OCI-LY7 (cell line): ENCODE data around the gene KLHL11. TPM values are rescaled to one million over a fixed set of nuclear protein-coding genes. Genes with fewer than 3 reads are reported as not detected.

ENCODE experiments used
- BruUV-seq: library from RNA; stranded (reverse); fragments of 400-500 nt; replicated peaks from 2 replicates; lab custom pipeline; 2021; lab: Mats Ljungman, UMichigan
- CTCF ChIA-PET: fragments of 300-600 bp; sonication (Branson Sonifier 250); formaldehyde crosslinking; loops from one replicate; lab custom pipeline; 2022; ENCODE audit warnings: antibody characterized with exemption; ENCODE audit not compliant: unreplicated experiment; lab: Charles Lee
- POLR2A ChIA-PET: fragments of 300-600 bp; sonication (Branson Sonifier 250); formaldehyde crosslinking; loops from one replicate; lab custom pipeline; 2022; ENCODE audit warnings: antibody characterized with exemption; lab: Charles Lee
- DNase-seq: peaks from one replicate; pipeline ENCODE4 v3.0.0-alpha.2; 2015; ENCODE audit warnings: low spot score
- H2AFZ ChIP-seq: fragments of 200-600 bp; sonication (generic), shearing (Covaris generic); 2 replicates; pipeline ENCODE4 v1.6.1; 2014; ENCODE audit warnings: mild to moderate bottlenecking, antibody characterized with exemption, low read length, moderate library complexity
- H3K27ac ChIP-seq: fragments of 200-600 bp; sonication (generic); 2 replicates; pipeline ENCODE4 v1.5.1; 2014; ENCODE audit warnings: mixed run types, low read depth, mild to moderate bottlenecking, moderate library complexity, low read length, inconsistent platforms; ENCODE audit not compliant: poor library complexity, severe bottlenecking
- H3K36me3 ChIP-seq: fragments of 200-600 bp; sonication (generic); 2 replicates; pipeline ENCODE4 v1.6.1; 2014; ENCODE audit warnings: mild to moderate bottlenecking, antibody characterized with exemption, low read length, moderate library complexity, mixed read lengths; ENCODE audit not compliant: insufficient read depth
- H3K4me1 ChIP-seq: fragments of 200-600 bp; sonication (generic); 2 replicates; pipeline ENCODE4 v1.5.1; 2014; ENCODE audit warnings: mild to moderate bottlenecking, low read length; ENCODE audit not compliant: insufficient read depth, poor library complexity, severe bottlenecking
- H3K4me2 ChIP-seq: fragments of 200-600 bp; sonication (generic); 2 replicates; pipeline ENCODE4 v1.6.1; 2014; ENCODE audit warnings: mild to moderate bottlenecking, low read length
- H3K4me3 ChIP-seq: fragments of 200-600 bp; sonication (generic); 2 replicates; pipeline ENCODE4 v1.5.1; 2014; ENCODE audit warnings: mild to moderate bottlenecking, low read depth, low read length; ENCODE audit not compliant: poor library complexity, severe bottlenecking
- H3K79me2 ChIP-seq: fragments of 200-600 bp; sonication (generic); 2 replicates; pipeline ENCODE4 v1.6.1; 2016; ENCODE audit warnings: low read depth, mild to moderate bottlenecking, low read length, moderate library complexity, mixed read lengths; ENCODE audit not compliant: insufficient read depth
- H3K9me2 ChIP-seq: fragments of 200-600 bp; sonication (generic); 2 replicates; pipeline ENCODE4 v1.6.1; 2016; ENCODE audit warnings: mild to moderate bottlenecking, low read length, mixed read lengths; ENCODE audit not compliant: insufficient read depth
- H3K9me3 ChIP-seq: fragments of 200-600 bp; sonication (generic); 2 replicates; pipeline ENCODE4 v1.6.1; 2014; ENCODE audit warnings: mild to moderate bottlenecking, mixed run types, low read length, mixed read lengths
- H4K20me1 ChIP-seq: fragments of 200-600 bp; sonication (generic); 2 replicates; pipeline ENCODE4 v1.6.1; 2014; ENCODE audit warnings: mild to moderate bottlenecking, antibody characterized with exemption, low read length, moderate library complexity, mixed read lengths; ENCODE audit not compliant: insufficient read depth
- CTCF ChIP-seq: fragments of 200-600 bp; sonication (generic); conservative IDR thresholded peaks from 2 replicates; pipeline ENCODE4 v1.5.1; 2014; ENCODE audit warnings: mild to moderate bottlenecking, antibody characterized with exemption, low read length, moderate library complexity, mixed read lengths
- EZH2phosphoT487 ChIP-seq: fragments of 200-600 bp; sonication (generic); IDR thresholded peaks from 2 replicates; pipeline ENCODE4 v1.6.1; 2018; ENCODE audit warnings: low read depth, borderline replicate concordance, mild to moderate bottlenecking, mixed run types, antibody characterized with exemption, low read length, moderate library complexity, mixed read lengths
- intact Hi-C: fragments of 100-400 bp; cut with micrococcal nuclease; formaldehyde crosslinking; loops from one replicate; pipeline ENCODE4 v1.10.0; 2022; ENCODE audit not compliant: unreplicated experiment
- total RNA-seq, 2 experiments: library from RNA; depleted of rRNA in 1 of 2; stranded (reverse); fragments of >200 nt in 1 of 2; shearing (Covaris generic) in 1 of 2; gene quantifications; 2 replicates each; pipeline ENCODE4 v1.2.3, GENCODE V29; 2014 to 2022

KLHL11 gene
- total RNA-seq, 2 experiments from 2014 or later = 20.9 to 35.4 TPM

- Histone ChIP-seq H3K4me3 (no peak overlapping the region), H3K4me2 (no peak overlapping the region), H3K4me1 (no peaks in the 10 kb centered on the region), H3K9me3 (no peaks in the 10 kb centered on the region), H3K36me3 (peaks cover 93% of the 10 kb centered on the region), H3K9me2 (no peaks in the 10 kb centered on the region), H3K27ac (no peak overlapping the region), H4K20me1 (peaks cover 3% of the 10 kb centered on the region), H2AFZ (no peak overlapping the region), H3K79me2 (no peaks in the 10 kb centered on the region)
- DNase-seq = no peak
- ChIA-PET CTCF (no interaction called here), POLR2A (no interaction called here)
- intact Hi-C loops = no loop called here
- BruUV-seq = no TSS peak
- TF ChIP-seq CTCF (no peak), EZH2phosphoT487 (no peak)
Measured at GRCh38 chr17:41907633-41908539, 42.7 kb upstream of the KLHL11 start.

GRCh38 chr17:41907185-41907556 is 41.9 kb upstream of the KLHL11 start:
- Histone ChIP-seq H2AFZ (no peak overlapping the region), H3K9me3 (no peaks in the 10 kb centered on the region), H3K27ac (no peak overlapping the region), H3K79me2 (no peaks in the 10 kb centered on the region), H3K36me3 (peaks cover 93% of the 10 kb centered on the region), H3K4me2 (no peak overlapping the region), H3K4me1 (no peaks in the 10 kb centered on the region), H3K4me3 (no peak overlapping the region), H3K9me2 (no peaks in the 10 kb centered on the region), H4K20me1 (no peaks in the 10 kb centered on the region; the same call in 1 of the 2 replicates)
- ChIA-PET POLR2A (no interaction called here), CTCF (no interaction called here)
- DNase-seq = no peak
- no peak for TF ChIP-seq EZH2phosphoT487
- TF ChIP-seq CTCF = no peak
- intact Hi-C loops = no loop called here
- BruUV-seq = no TSS peak
